Right lobe of liver (tissue), 6 donors: ENCODE data around the gene NUMA1. TPM values are rescaled to one million over a fixed set of nuclear protein-coding genes. Genes with fewer than 3 reads are reported as not detected.

Experiments used
- ATAC-seq, 4 donors: fragments of 200-7000 bp; cut with Tn5 transposase; one replicate each; pipeline ENCODE4 v1.9.1; 2020; ENCODE audit warnings: mild to moderate bottlenecking in 4 of 4, moderate library complexity in 4 of 4
- DNase-seq, 3 donors: peaks; one replicate each; pipeline ENCODE4 v3.0.0-alpha.2; 2020
- H3K27ac ChIP-seq, 3 donors: fragments of 200-600 bp; one replicate each; pipeline ENCODE4 v1.8.0; 2022
- H3K27me3 ChIP-seq, 2 donors: fragments of 200-600 bp; one replicate each; pipeline ENCODE4 v1.8.0; 2022
- H3K36me3 ChIP-seq, 4 donors: fragments of 200-600 bp; sonication (generic) in 1 of 4; one replicate each; pipeline versions ENCODE4 v1.5.1 to v1.8.0; 2017 to 2022; ENCODE audit warnings: control low read depth in 1 of 4
- H3K4me1 ChIP-seq, 4 donors: fragments of 200-600 bp; sonication (generic) in 1 of 4; one replicate each; pipeline versions ENCODE4 v1.5.1 to v1.8.0; 2017 to 2022; ENCODE audit warnings: control low read depth in 1 of 4
- H3K4me3 ChIP-seq, 3 donors: fragments of 200-600 bp; one replicate each; pipeline ENCODE4 v1.8.0; 2022
- H3K9me3 ChIP-seq, 4 donors: fragments of 200-600 bp; sonication (generic) in 1 of 4; one replicate each; pipeline versions ENCODE4 v1.5.1 to v1.8.0; 2017 to 2022; ENCODE audit warnings: control low read depth in 1 of 4
- CTCF ChIP-seq, 4 donors: fragments of 200-600 bp in 3 of 4; fragments of 450-650 bp in 1 of 4; IDR thresholded peaks; one replicate each; pipeline versions ENCODE4 v1.5.1 to v1.8.0; 2016 to 2022; ENCODE audit warnings: antibody characterized with exemption in 4 of 4, mild to moderate bottlenecking in 2 of 4
- POLR2A ChIP-seq: fragments of 450-650 bp; IDR thresholded peaks from one replicate; pipeline ENCODE4 v1.6.1; 2017; ENCODE audit warnings: antibody characterized with exemption, mild to moderate bottlenecking
- WGBS: methylation state at CpG from one replicate; pipeline ENCODE4 v1.1.6; 2018; ENCODE audit warnings: low coverage, low lambda C conversion rate; ENCODE audit not compliant: insufficient coverage; ENCODE audit errors: missing lambda C conversion rate; 5-methylcytosine and 5-hydroxymethylcytosine counted together
- intact Hi-C, 2 donors: fragments of 100-400 bp; cut with DNase I; formaldehyde crosslinking; loops; one replicate each; pipeline versions ENCODE4 v1.11.2 to v1.14.1; 2022
- total RNA-seq, 6 experiments: library from RNA; depleted of rRNA in 2 of 6; stranded (reverse); fragments of >200 nt in 2 of 6; fragmentation: NEBNext Ultra II Directional in 3 of 6; extraction: Animal tissue kit (Norgen Biotek cat#: 25700) in 3 of 6; gene quantifications; one replicate each; pipeline versions ENCODE4 v1.1.0 to v1.2.4, GENCODE V29; 2016 to 2023
- donor health status: DM: no; HTN: yes; CAD: no.
- donor health status: DM: no; HTN: no; CAD: no.
- donor health status: DM: no; HTN: no; CAD: no.
- donor health status: DM: no; HTN: yes; CAD: no.
- donor health status: DM: no; HTN: yes; CAD: no.

Gene NUMA1
- total RNA-seq, 6 experiments from 2014 or later: 47.3 to 62.5 (median 54.5) TPM

- peaks cover 15 to 100% (median 71%) of the 10 kb centered on the region in 4 donors for H3K36me3 ChIP-seq
- DNase-seq (no peak), ATAC-seq (no peak)
- peaks cover 0 to 8% (median 4%) of the 10 kb centered on the region in 4 donors for H3K4me1 ChIP-seq
- H3K27me3 ChIP-seq: no peaks in the 10 kb centered on the region
- no peak overlapping the region for H3K27ac ChIP-seq
- TF ChIP-seq POLR2A (no peak), CTCF (IDR thresholded peaks at IDR 0.05) (no peak)
- WGBS: 76% methylated on average over 2 of the region's 9 CpGs
- intact Hi-C loops: no loop called here
- no peaks in the 10 kb centered on the region for H3K9me3 ChIP-seq
- H3K4me3 ChIP-seq: no peak overlapping the region
These were observed 62.2 kb downstream of the NUMA1 start for GRCh38 chr11:72018171-72018570.

GRCh38 chr11:72015511-72016061 is 64.8 kb downstream of the NUMA1 start:
- 93% methylated on average over 5 of the region's 10 CpGs for WGBS
- intact Hi-C loops: no loop called here
- no peaks in the 10 kb centered on the region for H3K27me3 ChIP-seq
- H3K4me1 ChIP-seq: peaks cover 0 to 18% (median 6%) of the 10 kb centered on the region in 4 donors
- peaks cover 7 to 90% (median 66%) of the 10 kb centered on the region in 4 donors for H3K36me3 ChIP-seq
- TF ChIP-seq POLR2A: no peak
- TF ChIP-seq CTCF (IDR thresholded peaks at IDR 0.05): peak in 2 of 4 donors; percentile 23 to 34
- H3K27ac ChIP-seq: no peak overlapping the region
- ATAC-seq (peak in 2 of 4 donors; percentile 8 to 12), DNase-seq (no peak)
- no peaks in the 10 kb centered on the region for H3K9me3 ChIP-seq
- no peak overlapping the region for H3K4me3 ChIP-seq

- Histone ChIP-seq H3K27me3 (no peaks in the 10 kb centered on the region), H3K27ac (no peak overlapping the region), H3K4me3 (no peak overlapping the region), H3K4me1 (peaks cover 0 to 18% (median 6%) of the 10 kb centered on the region in 4 donors), H3K9me3 (no peaks in the 10 kb centered on the region), H3K36me3 (peaks cover 7 to 90% (median 67%) of the 10 kb centered on the region in 4 donors)
- ATAC-seq: no peak
- intact Hi-C loops: no loop called here
- TF ChIP-seq CTCF (IDR thresholded peaks at IDR 0.05) (no peak), POLR2A (no peak)
- DNase-seq: no peak
- 96% methylated on average over 14 of the region's 16 CpGs for WGBS
These were observed 65.5 kb downstream of the NUMA1 start for GRCh38 chr11:72014761-72015320.

- TF ChIP-seq CTCF (IDR thresholded peaks at IDR 0.05) (no peak), POLR2A (no peak)
- no peaks in the 10 kb centered on the region for H3K9me3 ChIP-seq
- no peak for ATAC-seq
- H3K4me3 ChIP-seq: no peak overlapping the region
- 93% methylated on average over 8 of the region's 38 CpGs for WGBS
- intact Hi-C loops: no loop called here
- no peaks in the 10 kb centered on the region for H3K27me3 ChIP-seq
- peaks cover 0 to 18% (median 6%) of the 10 kb centered on the region in 4 donors for H3K4me1 ChIP-seq
- H3K27ac ChIP-seq: no peak overlapping the region
- DNase-seq: no peak
- H3K36me3 ChIP-seq: peaks cover 4 to 87% (median 66%) of the 10 kb centered on the region in 4 donors
These were observed 66.3 kb downstream of the NUMA1 start for GRCh38 chr11:72013765-72014711.
